Kidney (tissue), 14 donors: Measurements from ENCODE around the gene NR6A1. TPM values are rescaled to one million over a fixed set of nuclear protein-coding genes. Genes with fewer than 3 reads are reported as not detected.

Source experiments
- DNase-seq, 5 donors: peaks; one replicate each; pipeline ENCODE4 v3.0.0-alpha.2; 2013 to 2020
- FAIRE-seq: peaks from 2 replicates; lab custom pipeline; 2012; peaks lifted over from hg19 to GRCh38; lab: Jason Lieb, UNC
- H3K27ac ChIP-seq, 2 donors: one replicate each; pipeline ENCODE4 v1.7.0; 2013; ENCODE audit warnings: low read depth in 2 of 2, low read length in 2 of 2, inconsistent platforms in 1 of 2
- H3K27me3 ChIP-seq: one replicate; pipeline ENCODE4 v1.7.1; 2013; ENCODE audit warnings: low read length, inconsistent platforms; ENCODE audit not compliant: control insufficient read depth, insufficient read depth
- H3K36me3 ChIP-seq, 3 donors: one replicate each; pipeline versions ENCODE4 v1.7.0 to v1.7.1; 2013; ENCODE audit warnings: low read length in 3 of 3, control low read depth in 1 of 3, inconsistent platforms in 1 of 3; ENCODE audit not compliant: insufficient read depth in 3 of 3, control insufficient read depth in 2 of 3
- H3K4me1 ChIP-seq, 3 donors: one replicate each; pipeline versions ENCODE4 v1.7.0 to v1.7.1; 2013; ENCODE audit warnings: low read length in 3 of 3, inconsistent platforms in 1 of 3, low read depth in 1 of 3; ENCODE audit not compliant: control insufficient read depth in 2 of 3, insufficient read depth in 2 of 3
- H3K4me3 ChIP-seq, 3 donors: one replicate each; pipeline versions ENCODE4 v1.7.0 to v1.8.1; 2013; ENCODE audit warnings: low read length in 3 of 3, control low read depth in 1 of 3, inconsistent platforms in 1 of 3
- H3K9ac ChIP-seq, 3 donors: one replicate each; pipeline versions ENCODE4 v1.7.0 to v1.7.1; 2013; ENCODE audit warnings: low read length in 3 of 3, control low read depth in 1 of 3, inconsistent platforms in 1 of 3
- H3K9me3 ChIP-seq, 3 donors: one replicate each; pipeline versions ENCODE4 v1.7.0 to v1.7.1; 2013; ENCODE audit warnings: low read length in 3 of 3, control low read depth in 1 of 3, inconsistent platforms in 1 of 3; ENCODE audit not compliant: control insufficient read depth in 2 of 3, insufficient read depth in 1 of 3
- intact Hi-C: fragments of 100-400 bp; cut with DNase I; formaldehyde crosslinking; loops from one replicate; pipeline ENCODE4 v1.11.1; 2022
- polyA plus RNA-seq: library from polyadenylated mRNA; stranded (reverse); fragments of 350-450 nt; fragmentation: Illumina TruSeq; extraction: RNeasy Lipid Tissue Mini Kit (QIAGEN cat#74804); gene quantifications from one replicate; pipeline ENCODE4 v1.2.3, GENCODE V29; 2014; ENCODE audit warnings: low read depth, low replicate concordance; ENCODE audit not compliant: insufficient read depth
- total RNA-seq: library from RNA; stranded (reverse); fragmentation: NEBNext Ultra II Directional; extraction: Animal tissue kit (Norgen Biotek cat#: 25700); gene quantifications from one replicate; pipeline ENCODE4 v1.2.1, GENCODE V29; 2021
- TF ChIP-seq, protein P1 (sequence below): IDR thresholded peaks from 3 replicates; pipeline ENCODE4 v1.5.1; 2012; ENCODE audit warnings: mild to moderate bottlenecking, moderate library complexity, borderline replicate concordance; ENCODE audit not compliant: insufficient read depth; ENCODE audit errors: extremely low read depth
- donor health status: control.
- donor health status: control.
- donor health status: control.
- donor health status: control.
- donor health status: control.
- donor health status: DM: yes; HTN: yes; CAD: no.
- donor health status: Normal renal cell carcinoma (clear cell type).

The NR6A1 gene
- total and polyA plus RNA-seq, 2 donors from 2014 or later: 1.2 to 3.5 TPM

DNA sequence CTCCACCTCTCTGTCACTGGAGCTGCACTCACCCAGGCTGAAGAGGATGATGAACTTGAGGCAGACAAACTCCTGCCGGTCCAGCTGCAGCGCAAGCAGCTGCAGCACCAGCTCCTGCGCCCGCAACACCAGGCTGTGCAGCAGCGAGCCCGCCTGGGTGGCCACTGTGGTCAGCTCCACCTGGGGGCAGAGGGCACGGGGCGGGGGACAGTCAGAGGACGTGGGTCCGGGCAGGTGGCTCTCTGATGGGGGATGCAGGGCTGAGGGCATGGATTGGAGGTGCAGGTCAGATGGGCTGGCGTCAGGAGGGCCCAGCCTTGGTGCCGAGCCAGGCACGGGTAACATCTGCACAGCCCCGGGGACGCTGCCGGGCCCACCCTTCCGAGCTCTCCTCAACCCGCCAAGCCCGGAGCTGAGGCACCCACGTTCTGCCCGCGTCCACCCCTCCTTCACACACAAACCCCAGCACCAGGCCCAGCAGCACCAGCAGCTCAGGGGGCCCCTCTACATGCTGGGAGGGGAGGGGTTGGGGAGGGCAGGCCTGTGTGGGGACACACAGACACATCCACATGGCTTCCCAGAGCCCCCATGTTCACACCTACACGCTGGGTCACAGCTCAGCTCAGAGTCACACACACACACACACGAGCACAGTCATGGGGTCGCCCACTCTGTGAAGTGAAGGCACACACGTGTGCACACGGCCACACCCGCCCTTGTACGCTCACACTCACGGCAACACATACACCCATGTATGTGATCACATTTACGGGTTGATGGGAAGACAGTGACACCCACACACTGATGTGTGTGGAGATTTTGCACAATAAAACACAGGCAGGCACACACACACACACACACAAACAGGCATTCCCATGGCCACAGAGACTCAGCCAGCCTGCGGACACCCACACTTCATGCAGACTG, 279.8 kb downstream of the NR6A1 start:
- TF ChIP-seq, protein P1, sequence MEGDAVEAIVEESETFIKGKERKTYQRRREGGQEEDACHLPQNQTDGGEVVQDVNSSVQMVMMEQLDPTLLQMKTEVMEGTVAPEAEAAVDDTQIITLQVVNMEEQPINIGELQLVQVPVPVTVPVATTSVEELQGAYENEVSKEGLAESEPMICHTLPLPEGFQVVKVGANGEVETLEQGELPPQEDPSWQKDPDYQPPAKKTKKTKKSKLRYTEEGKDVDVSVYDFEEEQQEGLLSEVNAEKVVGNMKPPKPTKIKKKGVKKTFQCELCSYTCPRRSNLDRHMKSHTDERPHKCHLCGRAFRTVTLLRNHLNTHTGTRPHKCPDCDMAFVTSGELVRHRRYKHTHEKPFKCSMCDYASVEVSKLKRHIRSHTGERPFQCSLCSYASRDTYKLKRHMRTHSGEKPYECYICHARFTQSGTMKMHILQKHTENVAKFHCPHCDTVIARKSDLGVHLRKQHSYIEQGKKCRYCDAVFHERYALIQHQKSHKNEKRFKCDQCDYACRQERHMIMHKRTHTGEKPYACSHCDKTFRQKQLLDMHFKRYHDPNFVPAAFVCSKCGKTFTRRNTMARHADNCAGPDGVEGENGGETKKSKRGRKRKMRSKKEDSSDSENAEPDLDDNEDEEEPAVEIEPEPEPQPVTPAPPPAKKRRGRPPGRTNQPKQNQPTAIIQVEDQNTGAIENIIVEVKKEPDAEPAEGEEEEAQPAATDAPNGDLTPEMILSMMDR: no peak
- DNase-seq: no peak
- Histone ChIP-seq H3K9ac (no peak overlapping the region), H3K4me1 (no peaks in the 10 kb centered on the region), H3K36me3 (no peaks in the 10 kb centered on the region), H3K4me3 (no peak overlapping the region), H3K9me3 (no peaks in the 10 kb centered on the region), H3K27ac (no peak overlapping the region), H3K27me3 (peaks cover 7% of the 10 kb centered on the region)
- FAIRE-seq: no peak
- intact Hi-C loops: no loop called here

DNA sequence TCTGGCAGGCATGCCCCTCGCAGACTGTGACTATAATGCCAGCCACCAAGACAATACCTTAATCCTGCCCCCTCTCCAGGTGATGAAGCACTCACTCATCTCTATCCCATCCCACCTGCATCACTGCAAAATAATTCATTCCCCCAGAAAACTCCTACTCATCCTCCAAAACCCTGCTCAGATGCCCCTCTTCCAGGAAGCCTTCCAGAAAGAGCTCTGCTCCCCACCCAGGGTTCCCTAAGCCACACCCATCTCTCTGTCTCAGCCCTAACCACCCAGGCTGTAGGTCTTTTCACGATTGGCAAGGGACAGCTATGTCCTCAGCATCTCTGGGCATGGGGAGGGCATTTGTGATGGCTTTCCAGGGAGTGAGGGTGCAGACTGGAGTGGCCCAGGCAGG, 281.1 kb downstream of the NR6A1 start:
- H3K4me1 ChIP-seq: no peaks in the 10 kb centered on the region
- TF ChIP-seq, protein P1: no peak
- DNase-seq: no peak
- H3K4me3 ChIP-seq: no peak overlapping the region
- no peak overlapping the region for H3K27ac ChIP-seq
- H3K9me3 ChIP-seq: no peaks in the 10 kb centered on the region
- H3K27me3 ChIP-seq: peaks cover 11% of the 10 kb centered on the region
- no peaks in the 10 kb centered on the region for H3K36me3 ChIP-seq
- intact Hi-C loops: no loop called here
- no peak for FAIRE-seq
- no peak overlapping the region for H3K9ac ChIP-seq

DNA sequence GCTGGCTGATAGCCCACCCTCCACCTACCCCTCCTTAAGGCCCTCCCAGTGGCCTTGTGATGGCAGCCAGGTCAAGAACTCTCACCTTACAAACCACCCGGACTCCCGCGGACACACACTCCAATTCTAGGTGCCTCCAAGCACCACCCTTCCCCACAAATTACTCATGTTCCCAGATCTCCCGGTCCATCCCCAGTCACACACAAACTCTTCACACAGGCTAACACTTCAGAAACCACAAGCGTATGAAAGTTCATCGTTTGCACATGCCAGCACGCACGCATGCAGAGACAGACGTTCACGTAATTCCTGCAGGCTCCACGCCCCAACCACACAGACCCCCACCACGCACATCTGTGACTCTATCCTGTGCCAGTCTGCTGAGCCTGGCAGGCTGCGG, 281.9 kb downstream of the NR6A1 start:
- Histone ChIP-seq H3K36me3 (no peaks in the 10 kb centered on the region), H3K9me3 (no peaks in the 10 kb centered on the region), H3K9ac (no peak overlapping the region), H3K4me3 (no peak overlapping the region), H3K27me3 (peaks cover 11% of the 10 kb centered on the region), H3K4me1 (no peaks in the 10 kb centered on the region), H3K27ac (no peak overlapping the region)
- TF ChIP-seq, protein P1: no peak
- intact Hi-C loops: no loop called here
- FAIRE-seq: no peak
- DNase-seq: no peak
